Endodermal cell (in vitro differentiated cells): ENCODE data around the gene NOM1. TPM values are rescaled to one million over a fixed set of nuclear protein-coding genes. Genes with fewer than 3 reads are reported as not detected.

Experiments used
- DNase-seq: peaks from one replicate; pipeline ENCODE4 v3.0.0-alpha.2; 2017
- H3K27ac ChIP-seq: 2 replicates; pipeline ENCODE4 v1.5.1; 2013; ENCODE audit warnings: mild to moderate bottlenecking, low read depth, low read length, moderate library complexity
- H3K27me3 ChIP-seq: 2 replicates; pipeline ENCODE4 v1.6.1; 2013; ENCODE audit warnings: mild to moderate bottlenecking, low read length, moderate library complexity; ENCODE audit not compliant: insufficient read depth, control insufficient read depth, poor library complexity, severe bottlenecking
- H3K36me3 ChIP-seq: 2 replicates; pipeline ENCODE4 v1.7.0; 2013; ENCODE audit warnings: mild to moderate bottlenecking, low read length, moderate library complexity; ENCODE audit not compliant: control insufficient read depth, insufficient read depth
- H3K4me1 ChIP-seq: one replicate; pipeline ENCODE4 v1.7.0; 2013; ENCODE audit warnings: low read length; ENCODE audit not compliant: control insufficient read depth, insufficient read depth
- H3K4me3 ChIP-seq: 2 replicates; pipeline ENCODE4 v1.5.1; 2013; ENCODE audit warnings: mild to moderate bottlenecking, low read length, moderate library complexity
- H3K9ac ChIP-seq: 2 replicates; pipeline ENCODE4 v1.6.1; 2013; ENCODE audit warnings: mild to moderate bottlenecking, low read length, moderate library complexity; ENCODE audit not compliant: poor library complexity, severe bottlenecking; ENCODE audit errors: extremely low read depth
- H3K9me3 ChIP-seq: 2 replicates; pipeline ENCODE4 v1.6.1; 2013; ENCODE audit warnings: mild to moderate bottlenecking, low read length, moderate library complexity; ENCODE audit not compliant: control insufficient read depth
- H3K27ac Mint-ChIP-seq: 2 replicates; pipeline ENCODE4 v1.8.0; 2020; ENCODE audit warnings: mixed read lengths
- H3K27me3 Mint-ChIP-seq: 2 replicates; pipeline ENCODE4 v1.8.0; 2021; ENCODE audit warnings: mild to moderate bottlenecking, mixed read lengths; ENCODE audit not compliant: insufficient read depth
- H3K36me3 Mint-ChIP-seq: 2 replicates; pipeline ENCODE4 v1.8.0; 2020; ENCODE audit warnings: low read depth, mixed read lengths
- H3K4me1 Mint-ChIP-seq: 2 replicates; pipeline ENCODE4 v1.8.0; 2020; ENCODE audit warnings: mixed read lengths
- H3K4me3 Mint-ChIP-seq: 2 replicates; pipeline ENCODE4 v1.8.0; 2020; ENCODE audit warnings: mild to moderate bottlenecking, moderate library complexity, mixed read lengths
- H3K9me3 Mint-ChIP-seq: 2 replicates; pipeline ENCODE4 v1.8.0; 2020; ENCODE audit warnings: mild to moderate bottlenecking, mixed read lengths
- WGBS, 2 experiments: methylation state at CpG; one replicate each; pipeline versions ENCODE4 v1.1.5 to v1.1.7; 2013; ENCODE audit warnings: missing lambda C conversion rate in 2 of 2, mixed read lengths in 1 of 2; ENCODE audit not compliant: insufficient coverage in 1 of 2, insufficient read length in 1 of 2; 5-methylcytosine and 5-hydroxymethylcytosine counted together
- total RNA-seq, 2 donors: library from RNA; stranded (reverse); fragmentation: NEBNext Ultra II Directional in 1 of 2; extraction: Animal tissue kit (Norgen Biotek cat#: 25700) in 1 of 2; gene quantifications; 2 replicates in 1 of 2; 3 replicates in 1 of 2; pipeline ENCODE4 v1.2.1, GENCODE V29; 2021
- TF ChIP-seq, protein P1 (sequence below): fragments of 200-600 bp; sonication (generic); conservative IDR thresholded peaks from 2 replicates; pipeline ENCODE4 v1.5.0; 2021; ENCODE audit warnings: antibody characterized with exemption, mild to moderate bottlenecking

The NOM1 gene
- total RNA-seq, 2 donors from 2014 or later = 22.8 to 27.0 TPM

DNA sequence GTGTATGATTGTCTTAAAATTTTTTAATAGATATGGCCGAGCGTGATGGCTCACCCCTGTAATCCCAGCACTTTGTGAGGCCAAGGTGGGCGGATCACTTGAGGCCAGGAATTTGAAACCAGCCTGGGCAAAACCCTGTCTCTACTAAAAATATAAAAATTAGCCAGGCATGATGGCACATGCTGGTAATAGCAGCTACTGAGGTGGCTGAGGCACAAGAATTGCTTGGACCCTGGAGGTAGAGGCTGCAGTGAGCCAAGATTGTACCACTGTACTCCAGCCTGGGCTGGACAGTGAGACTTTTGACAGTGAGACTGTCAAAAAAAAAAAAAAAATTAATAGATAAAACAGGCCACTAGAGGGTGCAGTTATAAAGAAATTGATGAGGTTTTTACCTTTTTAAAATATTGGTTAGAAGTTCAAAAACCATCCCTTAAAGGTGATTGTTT is 20.5 kb downstream of the NOM1 start:
- H3K4me1 ChIP-seq = no peaks in the 10 kb centered on the region
- H3K36me3 ChIP-seq = peaks cover 67% of the 10 kb centered on the region
- H3K9me3 Mint-ChIP-seq = no peaks in the 10 kb centered on the region
- WGBS, 2 experiments = 87 to 95% methylated on average over 3 of the region's 3 CpGs
- no peak overlapping the region for H3K27ac Mint-ChIP-seq
- no peaks in the 10 kb centered on the region for H3K27me3 Mint-ChIP-seq
- no peaks in the 10 kb centered on the region for H3K9me3 ChIP-seq
- no peak overlapping the region for H3K27ac ChIP-seq
- no peaks in the 10 kb centered on the region for H3K27me3 ChIP-seq
- peaks cover 51% of the 10 kb centered on the region for H3K36me3 Mint-ChIP-seq
- no peak overlapping the region for H3K4me3 ChIP-seq
- H3K4me1 Mint-ChIP-seq = no peaks in the 10 kb centered on the region
- no peak overlapping the region for H3K4me3 Mint-ChIP-seq
- no peak for DNase-seq
- TF ChIP-seq, protein P1, sequence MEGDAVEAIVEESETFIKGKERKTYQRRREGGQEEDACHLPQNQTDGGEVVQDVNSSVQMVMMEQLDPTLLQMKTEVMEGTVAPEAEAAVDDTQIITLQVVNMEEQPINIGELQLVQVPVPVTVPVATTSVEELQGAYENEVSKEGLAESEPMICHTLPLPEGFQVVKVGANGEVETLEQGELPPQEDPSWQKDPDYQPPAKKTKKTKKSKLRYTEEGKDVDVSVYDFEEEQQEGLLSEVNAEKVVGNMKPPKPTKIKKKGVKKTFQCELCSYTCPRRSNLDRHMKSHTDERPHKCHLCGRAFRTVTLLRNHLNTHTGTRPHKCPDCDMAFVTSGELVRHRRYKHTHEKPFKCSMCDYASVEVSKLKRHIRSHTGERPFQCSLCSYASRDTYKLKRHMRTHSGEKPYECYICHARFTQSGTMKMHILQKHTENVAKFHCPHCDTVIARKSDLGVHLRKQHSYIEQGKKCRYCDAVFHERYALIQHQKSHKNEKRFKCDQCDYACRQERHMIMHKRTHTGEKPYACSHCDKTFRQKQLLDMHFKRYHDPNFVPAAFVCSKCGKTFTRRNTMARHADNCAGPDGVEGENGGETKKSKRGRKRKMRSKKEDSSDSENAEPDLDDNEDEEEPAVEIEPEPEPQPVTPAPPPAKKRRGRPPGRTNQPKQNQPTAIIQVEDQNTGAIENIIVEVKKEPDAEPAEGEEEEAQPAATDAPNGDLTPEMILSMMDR = peak; percentile 66
- H3K9ac ChIP-seq = no peak overlapping the region

DNA sequence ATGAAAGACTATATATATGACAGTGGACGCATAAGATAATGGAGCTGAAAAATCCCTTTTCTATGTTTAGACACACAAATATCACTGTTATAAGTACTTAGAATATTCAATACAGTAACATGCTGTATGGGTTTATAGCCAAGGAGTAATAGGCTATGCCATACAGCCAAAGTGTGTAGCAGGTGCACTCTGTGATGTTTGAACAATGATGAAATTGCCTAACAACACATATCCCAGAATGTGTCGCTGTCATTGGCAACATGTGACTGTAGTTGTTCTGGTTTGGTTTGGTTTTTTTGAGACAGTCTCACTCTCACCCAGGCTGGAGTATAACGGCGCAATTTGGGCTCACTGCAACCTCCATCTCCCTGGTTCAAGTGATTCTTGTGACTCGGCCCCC is 26.1 kb downstream of the NOM1 start:
- Mint-ChIP-seq H3K9me3 (peaks cover 15% of the 10 kb centered on the region), H3K36me3 (peaks cover 43% of the 10 kb centered on the region), H3K4me1 (no peaks in the 10 kb centered on the region), H3K27me3 (peaks cover 1% of the 10 kb centered on the region), H3K27ac (no peak overlapping the region), H3K4me3 (no peak overlapping the region)
- no peak overlapping the region for H3K4me3 ChIP-seq
- peak; percentile 10 for DNase-seq
- H3K27ac ChIP-seq = no peak overlapping the region
- 87 to 96% methylated on average over 3 to 5 of the region's 5 CpGs for WGBS, 2 experiments
- H3K27me3 ChIP-seq = no peaks in the 10 kb centered on the region
- H3K9ac ChIP-seq = no peak overlapping the region
- TF ChIP-seq, protein P1 = no peak
- peaks cover 21% of the 10 kb centered on the region for H3K36me3 ChIP-seq
- H3K4me1 ChIP-seq = no peaks in the 10 kb centered on the region
- H3K9me3 ChIP-seq = peaks cover 13% of the 10 kb centered on the region

DNA sequence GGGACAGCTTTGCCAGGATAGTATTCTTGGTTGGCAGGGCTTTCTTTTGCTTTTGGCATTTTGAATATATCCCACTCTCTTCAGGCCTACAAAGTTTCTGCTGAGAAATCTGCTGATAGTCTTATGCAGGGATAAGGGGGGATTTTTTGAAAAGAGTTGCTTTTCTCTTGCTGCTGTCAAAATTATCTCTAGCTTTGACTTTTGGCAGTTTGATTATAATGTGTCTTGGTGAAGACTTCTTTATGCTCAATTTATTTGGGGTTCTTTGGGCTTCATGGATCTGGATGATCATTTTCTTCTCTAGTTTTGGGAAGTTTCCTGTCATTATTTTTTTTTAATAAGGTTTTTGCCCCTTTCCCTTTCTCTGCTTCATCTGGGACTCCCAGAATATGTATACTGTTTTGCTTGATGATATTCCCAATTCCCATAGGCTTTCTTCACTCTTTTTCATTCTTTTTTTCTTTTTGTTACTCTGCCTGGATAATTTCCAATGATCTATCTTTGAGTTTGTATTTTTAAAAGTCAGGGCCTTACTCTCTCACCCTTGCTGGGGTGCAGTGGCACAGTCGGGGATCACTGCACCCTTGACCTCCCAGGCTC is 29.6 kb downstream of the NOM1 start:
- H3K27me3 ChIP-seq = no peaks in the 10 kb centered on the region
- TF ChIP-seq, protein P1 = no peak
- H3K36me3 ChIP-seq = peaks cover 3% of the 10 kb centered on the region
- no peak overlapping the region for H3K4me3 ChIP-seq
- H3K9me3 ChIP-seq = peaks cover 13% of the 10 kb centered on the region
- H3K4me1 ChIP-seq = no peaks in the 10 kb centered on the region
- no peak for DNase-seq
- 83 to 90% methylated on average over 1 of the region's 1 CpG for WGBS, 2 experiments
- no peak overlapping the region for H3K27ac Mint-ChIP-seq
- H3K9ac ChIP-seq = no peak overlapping the region
- peaks cover 15% of the 10 kb centered on the region for H3K9me3 Mint-ChIP-seq
- peaks cover 26% of the 10 kb centered on the region for H3K36me3 Mint-ChIP-seq
- no peaks in the 10 kb centered on the region for H3K4me1 Mint-ChIP-seq
- H3K4me3 Mint-ChIP-seq = no peak overlapping the region
- peaks cover 1% of the 10 kb centered on the region for H3K27me3 Mint-ChIP-seq
- H3K27ac ChIP-seq = no peak overlapping the region
